ENCODE results near the gene DNAL4.
"Not testable (repeated sequence)": the region's sequence is repeated elsewhere in the genome, so short reads cannot be mapped to it uniquely, and the experiment has no call there.

Gene DNAL4

GRCh38 chr22:38824585-38824984 lies 30.6 kb upstream of the DNAL4 start:
- no peaks in the 10 kb centered on the region for H3K36me3 ChIP-seq (ENCODE audit: insufficient read depth, low read length)
- H3K27ac ChIP-seq (ENCODE audit: low read depth, low read length): no peak overlapping the region
- no peaks in the 10 kb centered on the region for H3K9me3 ChIP-seq (ENCODE audit: low read length)
- H3K27me3 ChIP-seq (ENCODE audit: control insufficient read depth in 1 of 2, insufficient read depth in 2 of 2, low read length in 2 of 2): no peaks in the 10 kb centered on the region
- H3K4me3 ChIP-seq (ENCODE audit: low read depth in 1 of 2, low read length in 2 of 2): no peak overlapping the region
- H3K9ac ChIP-seq (ENCODE audit: low read length): no peak overlapping the region
- H3K4me1 ChIP-seq (ENCODE audit: insufficient read depth, low read length): no peaks in the 10 kb centered on the region

- Histone ChIP-seq H3K27me3 (ENCODE audit: control insufficient read depth in 1 of 2, insufficient read depth in 2 of 2, low read length in 2 of 2) (no peaks in the 10 kb centered on the region), H3K9ac (ENCODE audit: low read length) (no peak overlapping the region), H3K36me3 (ENCODE audit: insufficient read depth, low read length) (no peaks in the 10 kb centered on the region), H3K4me1 (ENCODE audit: insufficient read depth, low read length) (no peaks in the 10 kb centered on the region), H3K27ac (ENCODE audit: low read depth, low read length) (no peak overlapping the region), H3K9me3 (ENCODE audit: low read length) (no peaks in the 10 kb centered on the region), H3K4me3 (ENCODE audit: low read depth in 1 of 2, low read length in 2 of 2) (no peak overlapping the region)
Observed at GRCh38 chr22:38823637-38824036, 29.7 kb upstream of the DNAL4 start.

GRCh38 chr22:38823076-38823475 lies 29.1 kb upstream of the DNAL4 start:
- H3K4me1 ChIP-seq (ENCODE audit: insufficient read depth, low read length): no peaks in the 10 kb centered on the region
- H3K9me3 ChIP-seq (ENCODE audit: low read length): no peaks in the 10 kb centered on the region
- H3K9ac ChIP-seq (ENCODE audit: low read length): no peak overlapping the region
- no peak overlapping the region for H3K27ac ChIP-seq (ENCODE audit: low read depth, low read length)
- no peak overlapping the region for H3K4me3 ChIP-seq (ENCODE audit: low read depth in 1 of 2, low read length in 2 of 2)
- H3K36me3 ChIP-seq (ENCODE audit: insufficient read depth, low read length): no peaks in the 10 kb centered on the region
- H3K27me3 ChIP-seq (ENCODE audit: control insufficient read depth in 1 of 2, insufficient read depth in 2 of 2, low read length in 2 of 2): no peaks in the 10 kb centered on the region

- H3K27ac ChIP-seq (ENCODE audit: low read depth, low read length): no peak overlapping the region
- no peak overlapping the region for H3K4me3 ChIP-seq (ENCODE audit: low read depth in 1 of 2, low read length in 2 of 2)
- no peak overlapping the region for H3K9ac ChIP-seq (ENCODE audit: low read length)
- no peaks in the 10 kb centered on the region for H3K4me1 ChIP-seq (ENCODE audit: insufficient read depth, low read length)
- no peaks in the 10 kb centered on the region for H3K27me3 ChIP-seq (ENCODE audit: control insufficient read depth in 1 of 2, insufficient read depth in 2 of 2, low read length in 2 of 2)
- H3K36me3 ChIP-seq (ENCODE audit: insufficient read depth, low read length): no peaks in the 10 kb centered on the region
- H3K9me3 ChIP-seq (ENCODE audit: low read length): no peaks in the 10 kb centered on the region
Observed at GRCh38 chr22:38820020-38820419, 26.1 kb upstream of the DNAL4 start.

- H3K4me1 ChIP-seq (ENCODE audit: insufficient read depth, low read length): no peaks in the 10 kb centered on the region
- no peak overlapping the region for H3K27ac ChIP-seq (ENCODE audit: low read depth, low read length)
- H3K27me3 ChIP-seq (ENCODE audit: control insufficient read depth in 1 of 2, insufficient read depth in 2 of 2, low read length in 2 of 2): no peaks in the 10 kb centered on the region
- no peaks in the 10 kb centered on the region for H3K36me3 ChIP-seq (ENCODE audit: insufficient read depth, low read length)
- no peaks in the 10 kb centered on the region for H3K9me3 ChIP-seq (ENCODE audit: low read length)
- H3K4me3 ChIP-seq (ENCODE audit: low read depth in 1 of 2, low read length in 2 of 2): no peak overlapping the region
- H3K9ac ChIP-seq (ENCODE audit: low read length): no peak overlapping the region
Observed at GRCh38 chr22:38819387-38819940, 25.5 kb upstream of the DNAL4 start.

- Histone ChIP-seq H3K4me3 (ENCODE audit: low read depth in 1 of 2, low read length in 2 of 2) (no peak overlapping the region), H3K9ac (ENCODE audit: low read length) (no peak overlapping the region), H3K9me3 (ENCODE audit: low read length) (no peaks in the 10 kb centered on the region), H3K27ac (ENCODE audit: low read depth, low read length) (no peak overlapping the region), H3K4me1 (ENCODE audit: insufficient read depth, low read length) (no peaks in the 10 kb centered on the region), H3K27me3 (ENCODE audit: control insufficient read depth in 1 of 2, insufficient read depth in 2 of 2, low read length in 2 of 2) (no peaks in the 10 kb centered on the region), H3K36me3 (ENCODE audit: insufficient read depth, low read length) (no peaks in the 10 kb centered on the region)
Observed at GRCh38 chr22:38817196-38817595, 23.3 kb upstream of the DNAL4 start.

GRCh38 chr22:38815842-38816241 lies 21.9 kb upstream of the DNAL4 start:
- no peaks in the 10 kb centered on the region for H3K36me3 ChIP-seq (ENCODE audit: insufficient read depth, low read length)

GRCh38 chr22:38811241-38811640 lies 17.3 kb upstream of the DNAL4 start:
- Histone ChIP-seq H3K4me3 (ENCODE audit: low read depth in 1 of 2, low read length in 2 of 2) (no peak overlapping the region), H3K9me3 (ENCODE audit: low read length) (no peaks in the 10 kb centered on the region), H3K36me3 (ENCODE audit: insufficient read depth, low read length) (no peaks in the 10 kb centered on the region), H3K27ac (ENCODE audit: low read depth, low read length) (no peak overlapping the region), H3K27me3 (ENCODE audit: control insufficient read depth in 1 of 2, insufficient read depth in 2 of 2, low read length in 2 of 2) (no peaks in the 10 kb centered on the region), H3K4me1 (ENCODE audit: insufficient read depth, low read length) (no peaks in the 10 kb centered on the region), H3K9ac (ENCODE audit: low read length) (no peak overlapping the region)

More at GRCh38 chr22:38815842-38816241, 21.9 kb upstream of the DNAL4 start:
- Histone ChIP-seq H3K9ac (ENCODE audit: low read length) (no peak overlapping the region), H3K4me3 (ENCODE audit: low read depth in 1 of 2, low read length in 2 of 2) (no peak overlapping the region), H3K4me1 (ENCODE audit: insufficient read depth, low read length) (no peaks in the 10 kb centered on the region), H3K27me3 (ENCODE audit: control insufficient read depth in 1 of 2, insufficient read depth in 2 of 2, low read length in 2 of 2) (no peaks in the 10 kb centered on the region), H3K9me3 (ENCODE audit: low read length) (no peaks in the 10 kb centered on the region), H3K27ac (ENCODE audit: low read depth, low read length) (no peak overlapping the region)

- H3K9me3 ChIP-seq (ENCODE audit: low read length); H3K9ac ChIP-seq (ENCODE audit: low read length); H3K4me3 ChIP-seq (ENCODE audit: low read depth in 1 of 2, low read length in 2 of 2); H3K4me1 ChIP-seq (ENCODE audit: insufficient read depth, low read length); H3K27me3 ChIP-seq (ENCODE audit: control insufficient read depth in 1 of 2, insufficient read depth in 2 of 2, low read length in 2 of 2); H3K36me3 ChIP-seq (ENCODE audit: insufficient read depth, low read length); H3K27ac ChIP-seq (ENCODE audit: low read depth, low read length): not testable (repeated sequence)
Observed at GRCh38 chr22:38805041-38805593, 11.2 kb upstream of the DNAL4 start.

GRCh38 chr22:38802671-38803121 lies 8.8 kb upstream of the DNAL4 start:
- Histone ChIP-seq H3K36me3 (ENCODE audit: insufficient read depth, low read length) (no peaks in the 10 kb centered on the region), H3K27ac (ENCODE audit: low read depth, low read length) (no peak overlapping the region), H3K27me3 (ENCODE audit: control insufficient read depth in 1 of 2, insufficient read depth in 2 of 2, low read length in 2 of 2) (no peaks in the 10 kb centered on the region), H3K4me3 (ENCODE audit: low read depth in 1 of 2, low read length in 2 of 2) (no peak overlapping the region), H3K9me3 (ENCODE audit: low read length) (no peaks in the 10 kb centered on the region), H3K9ac (ENCODE audit: low read length) (no peak overlapping the region), H3K4me1 (ENCODE audit: insufficient read depth, low read length) (peaks cover 4% of the 10 kb centered on the region)

GRCh38 chr22:38799265-38800002 lies 5.5 kb upstream of the DNAL4 start:
- H3K27ac ChIP-seq (ENCODE audit: low read depth, low read length): no peak overlapping the region
- H3K9ac ChIP-seq (ENCODE audit: low read length): no peak overlapping the region
- no peaks in the 10 kb centered on the region for H3K9me3 ChIP-seq (ENCODE audit: low read length)
- peaks cover 6% of the 10 kb centered on the region for H3K4me1 ChIP-seq (ENCODE audit: insufficient read depth, low read length)
- no peak overlapping the region for H3K4me3 ChIP-seq (ENCODE audit: low read depth in 1 of 2, low read length in 2 of 2)
- H3K27me3 ChIP-seq (ENCODE audit: control insufficient read depth in 1 of 2, insufficient read depth in 2 of 2, low read length in 2 of 2): no peaks in the 10 kb centered on the region
- no peaks in the 10 kb centered on the region for H3K36me3 ChIP-seq (ENCODE audit: insufficient read depth, low read length)

GRCh38 chr22:38798496-38798895 lies 4.6 kb upstream of the DNAL4 start:
- H3K4me1 ChIP-seq (ENCODE audit: insufficient read depth, low read length): peaks cover 10% of the 10 kb centered on the region
- H3K9me3 ChIP-seq (ENCODE audit: low read length): no peaks in the 10 kb centered on the region
- H3K36me3 ChIP-seq (ENCODE audit: insufficient read depth, low read length): no peaks in the 10 kb centered on the region
- no peaks in the 10 kb centered on the region for H3K27me3 ChIP-seq (ENCODE audit: control insufficient read depth in 1 of 2, insufficient read depth in 2 of 2, low read length in 2 of 2)
- no peak overlapping the region for H3K9ac ChIP-seq (ENCODE audit: low read length)
- no peak overlapping the region for H3K4me3 ChIP-seq (ENCODE audit: low read depth in 1 of 2, low read length in 2 of 2)
- no peak overlapping the region for H3K27ac ChIP-seq (ENCODE audit: low read depth, low read length)
